HepG2 (cell line): Measurements from ENCODE around the gene DOCK4. TPM values are rescaled to one million over a fixed set of nuclear protein-coding genes. Genes with fewer than 3 reads are reported as not detected.

Experiments used
- ATAC-seq: fragments of 200-7000 bp; cut with Tn5 transposase; 3 replicates; pipeline ENCODE4 v1.9.1; 2020; ENCODE audit warnings: mild to moderate bottlenecking, moderate library complexity
- BruUV-seq: library from RNA; stranded (reverse); fragments of 400-500 nt; replicated peaks from 2 replicates; lab custom pipeline; 2021; lab: Mats Ljungman, UMichigan
- CTCF ChIA-PET: fragments of 300-600 bp; formaldehyde crosslinking; extraction: SDS; loops from one replicate; lab custom pipeline; 2021; ENCODE audit warnings: low total read pairs, inconsistent platforms, low intra/inter-chr PET ratio; lab: Yijun Ruan, JAX
- POLR2A ChIA-PET: fragments of 350-600 bp; sonication (Branson Sonifier 250); formaldehyde crosslinking; loops from one replicate; lab custom pipeline; 2020; ENCODE audit warnings: antibody characterized with exemption, inconsistent platforms; lab: Yijun Ruan, JAX
- DNase-seq: peaks from one replicate; pipeline ENCODE4 v3.0.0-alpha.2; 2015; ENCODE audit warnings: low spot score
- FAIRE-seq: peaks from 3 replicates; lab custom pipeline; 2011; peaks lifted over from hg19 to GRCh38; lab: Jason Lieb, UNC
- H2AFZ ChIP-seq: one replicate; pipeline ENCODE4 v1.6.1; 2011; ENCODE audit warnings: low read length, inconsistent platforms
- H3K27ac ChIP-seq: fragments of 300-600 bp; 3 replicates; pipeline ENCODE4 v1.8.0; 2011; ENCODE audit warnings: mixed run types, mild to moderate bottlenecking, mixed read lengths, low read length, inconsistent platforms; ENCODE audit not compliant: insufficient read depth; ENCODE audit errors: extremely low read length
- H3K27me3 ChIP-seq, 2 experiments: fragments of 200-600 bp in 1 of 2; 2 replicates in 1 of 2; 3 replicates in 1 of 2; pipeline versions ENCODE4 v1.6.0 to v1.8.0; 2011; ENCODE audit warnings: low read length in 2 of 2, mild to moderate bottlenecking in 2 of 2, moderate library complexity in 2 of 2, inconsistent platforms in 1 of 2; ENCODE audit not compliant: insufficient read depth in 2 of 2, control insufficient read depth in 1 of 2
- H3K36me3 ChIP-seq, 2 experiments: fragments of 200-600 bp in 1 of 2; replicated peaks in 1 of 2; 2 replicates in 1 of 2; 3 replicates in 1 of 2; pipeline versions ENCODE4 v1.5.1 to v1.8.0; 2011; ENCODE audit warnings: low read length in 2 of 2, inconsistent platforms in 1 of 2; ENCODE audit not compliant: insufficient read depth in 2 of 2, control insufficient read depth in 1 of 2
- H3K4me1 ChIP-seq: 2 replicates; pipeline ENCODE4 v1.5.1; 2012; ENCODE audit warnings: low read length, inconsistent platforms; ENCODE audit not compliant: insufficient read depth
- H3K4me2 ChIP-seq: 2 replicates; pipeline ENCODE4 v1.6.0; 2011; ENCODE audit warnings: low read depth, low read length, inconsistent platforms
- H3K4me3 ChIP-seq, 3 experiments: fragments of 200-600 bp in 1 of 3; sonication (generic), shearing (Covaris generic) in 1 of 3; replicated peaks in 1 of 3; 2 replicates each; pipeline ENCODE4 v1.5.1; 2011 to 2016; ENCODE audit warnings: low read length in 3 of 3, inconsistent platforms in 2 of 3, low read depth in 2 of 3, mild to moderate bottlenecking in 2 of 3, control low read depth in 1 of 3, mixed read lengths in 1 of 3; ENCODE audit not compliant: insufficient read depth in 1 of 3
- H3K79me2 ChIP-seq: one replicate; pipeline ENCODE4 v1.6.1; 2011; ENCODE audit warnings: low read length, inconsistent platforms; ENCODE audit not compliant: insufficient read depth
- H3K9ac ChIP-seq: 2 replicates; pipeline ENCODE4 v1.6.0; 2011; ENCODE audit warnings: mild to moderate bottlenecking, low read depth, low read length, inconsistent platforms; ENCODE audit not compliant: insufficient read depth
- H3K9me3 ChIP-seq: 2 replicates; pipeline ENCODE4 v1.5.1; 2012; ENCODE audit warnings: mild to moderate bottlenecking, low read length
- H4K20me1 ChIP-seq: 2 replicates; pipeline ENCODE4 v1.6.0; 2011; ENCODE audit warnings: inconsistent platforms, mild to moderate bottlenecking, low read length, moderate library complexity; ENCODE audit not compliant: insufficient read depth
- BCL6 ChIP-seq: IDR thresholded peaks from 2 replicates; pipeline ENCODE4 v1.6.1; 2016; ENCODE audit warnings: missing genetic modification reagents, missing compliant biosample characterization
- EHMT2 ChIP-seq: fragments of 200-600 bp; sonication (generic); IDR thresholded peaks from 2 replicates; pipeline ENCODE4 v1.7.0; 2017; ENCODE audit warnings: antibody characterized with exemption, low read depth, low read length, borderline replicate concordance
- HOXA3 ChIP-seq: sonication (generic); formaldehyde crosslinking; IDR thresholded peaks from 2 replicates; pipeline ENCODE4 v1.5.0; 2020; ENCODE audit warnings: missing genetic modification reagents
- POGK ChIP-seq: sonication (generic); formaldehyde crosslinking; conservative IDR thresholded peaks from 2 replicates; pipeline ENCODE4 v1.8.0; 2022; ENCODE audit warnings: mild to moderate bottlenecking, moderate library complexity, missing genetic modification reagents
- POGZ ChIP-seq: sonication (generic); formaldehyde crosslinking; IDR thresholded peaks from 2 replicates; pipeline ENCODE4 v1.4.0; 2020; ENCODE audit warnings: mild to moderate bottlenecking, missing genetic modification reagents
- ZNF333 ChIP-seq: sonication (generic); formaldehyde crosslinking; IDR thresholded peaks from 2 replicates; pipeline ENCODE4 v1.4.0; 2020; ENCODE audit warnings: mild to moderate bottlenecking, missing genetic modification reagents, borderline replicate concordance
- WGBS: methylation state at CpG from one replicate; pipeline ENCODE4 v1.1.6; 2017; ENCODE audit warnings: low lambda C conversion rate; 5-methylcytosine and 5-hydroxymethylcytosine counted together
- in situ Hi-C: cut with HindIII; loops from 2 replicates; pipeline ENCODE4 v1.10.0; 2017; ENCODE audit warnings: low pct_unique_long_range_greater_than_20kb; ENCODE audit not compliant: extremely low pct_ligation_motif_present
- intact Hi-C: fragments of 100-400 bp; cut with micrococcal nuclease; formaldehyde crosslinking; loops from one replicate; pipeline ENCODE4 v1.10.0; 2022; ENCODE audit not compliant: unreplicated experiment
- polyA plus RNA-seq, 8 experiments: library from polyadenylated mRNA; depleted of rRNA in 3 of 8; stranded (reverse) in 7 of 8; unstranded in 1 of 8; fragments of >200 nt; fragmentation: Illumina TruSeq in 4 of 8; extraction: Trizol in 4 of 8; gene quantifications; 2 replicates each; pipeline versions ENCODE4 v1.2.1 to v1.2.3, GENCODE V29; 2011 to 2016; ENCODE audit warnings: low read depth in 4 of 8, missing spikeins in 1 of 8, mixed read lengths in 1 of 8; ENCODE audit not compliant: insufficient read depth in 1 of 8
- total RNA-seq, 5 experiments: library from RNA; depleted of rRNA; stranded (reverse); fragments of >200 nt; fragmentation: Illumina TruSeq; extraction: Trizol; gene quantifications; 2 replicates each; pipeline ENCODE4 v1.2.3, GENCODE V29; 2016; ENCODE audit warnings: low read depth in 1 of 5
- TF ChIP-seq, protein P1 (sequence below), 2 experiments: fragments of 450-650 bp in 1 of 2; sonication (generic) in 1 of 2; formaldehyde crosslinking in 1 of 2; IDR thresholded peaks; 2 replicates each; pipeline versions ENCODE4 v1.6.1 to v1.8.0; 2016 to 2022; ENCODE audit warnings: antibody characterized with exemption in 1 of 2, mild to moderate bottlenecking in 1 of 2, missing genetic modification reagents in 1 of 2
- TF ChIP-seq, protein P2 (sequence below): sonication (generic); formaldehyde crosslinking; IDR thresholded peaks from 2 replicates; pipeline ENCODE4 v1.5.0; 2020; ENCODE audit warnings: mild to moderate bottlenecking, missing genetic modification reagents

Gene DOCK4
- total and polyA plus RNA-seq, 2 of the 13 experiments (the other 11 are each of a cell fraction or from before 2014, with no cell fraction given): 13.5 to 17.4 TPM

DNA sequence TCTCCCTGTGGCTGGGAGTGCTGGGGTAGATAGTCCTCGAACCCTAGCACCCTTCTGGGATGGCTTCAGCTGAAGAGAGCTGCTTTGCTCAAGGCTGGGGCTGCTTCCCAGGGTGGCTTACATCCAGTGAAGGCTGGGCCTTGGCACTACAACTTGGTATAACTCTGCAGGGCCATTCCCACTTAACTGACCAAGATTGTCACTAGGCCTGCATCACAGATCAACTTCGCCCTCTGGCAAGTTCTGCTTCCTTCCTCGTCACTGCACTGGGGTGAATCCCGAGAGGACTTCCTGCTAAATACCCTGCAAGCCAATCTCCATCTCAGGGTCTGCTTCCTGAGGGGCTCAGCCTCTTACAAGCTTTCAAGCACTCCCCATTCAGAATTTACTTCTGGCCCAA, 195.2 kb downstream of the DOCK4 start:
- CTCF ChIA-PET: no interaction called here
- H3K4me1 ChIP-seq: peaks cover 17% of the 10 kb centered on the region
- ATAC-seq (no peak), FAIRE-seq (no peak), DNase-seq (no peak)
- no peak overlapping the region for H3K9ac ChIP-seq
- no peaks in the 10 kb centered on the region for H3K36me3 ChIP-seq
- H4K20me1 ChIP-seq: peaks cover 4% of the 10 kb centered on the region; the same call in 1 of the 2 replicates
- no peaks in the 10 kb centered on the region for H3K27me3 ChIP-seq
- no peak overlapping the region for H2AFZ ChIP-seq
- intact Hi-C loops: no loop called here
- H3K9me3 ChIP-seq: no peaks in the 10 kb centered on the region
- TF ChIP-seq, protein P1, sequence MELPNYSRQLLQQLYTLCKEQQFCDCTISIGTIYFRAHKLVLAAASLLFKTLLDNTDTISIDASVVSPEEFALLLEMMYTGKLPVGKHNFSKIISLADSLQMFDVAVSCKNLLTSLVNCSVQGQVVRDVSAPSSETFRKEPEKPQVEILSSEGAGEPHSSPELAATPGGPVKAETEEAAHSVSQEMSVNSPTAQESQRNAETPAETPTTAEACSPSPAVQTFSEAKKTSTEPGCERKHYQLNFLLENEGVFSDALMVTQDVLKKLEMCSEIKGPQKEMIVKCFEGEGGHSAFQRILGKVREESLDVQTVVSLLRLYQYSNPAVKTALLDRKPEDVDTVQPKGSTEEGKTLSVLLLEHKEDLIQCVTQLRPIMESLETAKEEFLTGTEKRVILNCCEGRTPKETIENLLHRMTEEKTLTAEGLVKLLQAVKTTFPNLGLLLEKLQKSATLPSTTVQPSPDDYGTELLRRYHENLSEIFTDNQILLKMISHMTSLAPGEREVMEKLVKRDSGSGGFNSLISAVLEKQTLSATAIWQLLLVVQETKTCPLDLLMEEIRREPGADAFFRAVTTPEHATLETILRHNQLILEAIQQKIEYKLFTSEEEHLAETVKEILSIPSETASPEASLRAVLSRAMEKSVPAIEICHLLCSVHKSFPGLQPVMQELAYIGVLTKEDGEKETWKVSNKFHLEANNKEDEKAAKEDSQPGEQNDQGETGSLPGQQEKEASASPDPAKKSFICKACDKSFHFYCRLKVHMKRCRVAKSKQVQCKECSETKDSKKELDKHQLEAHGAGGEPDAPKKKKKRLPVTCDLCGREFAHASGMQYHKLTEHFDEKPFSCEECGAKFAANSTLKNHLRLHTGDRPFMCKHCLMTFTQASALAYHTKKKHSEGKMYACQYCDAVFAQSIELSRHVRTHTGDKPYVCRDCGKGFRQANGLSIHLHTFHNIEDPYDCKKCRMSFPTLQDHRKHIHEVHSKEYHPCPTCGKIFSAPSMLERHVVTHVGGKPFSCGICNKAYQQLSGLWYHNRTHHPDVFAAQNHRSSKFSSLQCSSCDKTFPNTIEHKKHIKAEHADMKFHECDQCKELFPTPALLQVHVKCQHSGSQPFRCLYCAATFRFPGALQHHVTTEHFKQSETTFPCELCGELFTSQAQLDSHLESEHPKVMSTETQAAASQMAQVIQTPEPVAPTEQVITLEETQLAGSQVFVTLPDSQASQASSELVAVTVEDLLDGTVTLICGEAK (IDR thresholded peaks at IDR 0.05): no peak
- TF ChIP-seq, protein P1 (CRISPR knock-in tag; IDR thresholded peaks at IDR 0.05): no peak
- TF ChIP-seq, protein P2, sequence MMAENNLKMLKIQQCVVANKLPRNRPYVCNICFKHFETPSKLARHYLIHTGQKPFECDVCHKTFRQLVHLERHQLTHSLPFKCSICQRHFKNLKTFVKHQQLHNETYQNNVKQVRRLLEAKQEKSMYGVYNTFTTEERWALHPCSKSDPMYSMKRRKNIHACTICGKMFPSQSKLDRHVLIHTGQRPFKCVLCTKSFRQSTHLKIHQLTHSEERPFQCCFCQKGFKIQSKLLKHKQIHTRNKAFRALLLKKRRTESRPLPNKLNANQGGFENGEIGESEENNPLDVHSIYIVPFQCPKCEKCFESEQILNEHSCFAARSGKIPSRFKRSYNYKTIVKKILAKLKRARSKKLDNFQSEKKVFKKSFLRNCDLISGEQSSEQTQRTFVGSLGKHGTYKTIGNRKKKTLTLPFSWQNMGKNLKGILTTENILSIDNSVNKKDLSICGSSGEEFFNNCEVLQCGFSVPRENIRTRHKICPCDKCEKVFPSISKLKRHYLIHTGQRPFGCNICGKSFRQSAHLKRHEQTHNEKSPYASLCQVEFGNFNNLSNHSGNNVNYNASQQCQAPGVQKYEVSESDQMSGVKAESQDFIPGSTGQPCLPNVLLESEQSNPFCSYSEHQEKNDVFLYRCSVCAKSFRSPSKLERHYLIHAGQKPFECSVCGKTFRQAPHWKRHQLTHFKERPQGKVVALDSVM (CRISPR knock-in tag): no peak
- TF ChIP-seq HOXA3 (no peak), POGK (CRISPR knock-in tag) (no peak), POGZ (CRISPR knock-in tag) (no peak), ZNF333 (CRISPR knock-in tag) (no peak), BCL6 (CRISPR knock-in tag) (no peak), EHMT2 (no peak)
- peaks cover 9% of the 10 kb centered on the region for H3K79me2 ChIP-seq
- no peak overlapping the region for H3K4me3 ChIP-seq
- no TSS peak for BruUV-seq
- WGBS: 94% methylated on average over 3 of the region's 4 CpGs
- no peak overlapping the region for H3K27ac ChIP-seq
- POLR2A ChIA-PET: no interaction called here
- no peak overlapping the region for H3K4me2 ChIP-seq
- in situ Hi-C loops: no loop called here
